GM21381 (cell line): ENCODE data around the gene TNRC6C.

Experiments
- ATAC-seq: cut with Tn5 transposase; IDR thresholded peaks from one replicate; pipeline ENCODE4 v1.9.1; 2021; ENCODE audit warnings: mild to moderate bottlenecking, moderate library complexity; ENCODE audit not compliant: unreplicated experiment

TNRC6C gene

GRCh38 chr17:78123258-78123929 lies 164.9 kb downstream of the TNRC6C start:
- ATAC-seq: no peak

- no peak for ATAC-seq
These were observed 165.8 kb downstream of the TNRC6C start for GRCh38 chr17:78124081-78124835.

DNA sequence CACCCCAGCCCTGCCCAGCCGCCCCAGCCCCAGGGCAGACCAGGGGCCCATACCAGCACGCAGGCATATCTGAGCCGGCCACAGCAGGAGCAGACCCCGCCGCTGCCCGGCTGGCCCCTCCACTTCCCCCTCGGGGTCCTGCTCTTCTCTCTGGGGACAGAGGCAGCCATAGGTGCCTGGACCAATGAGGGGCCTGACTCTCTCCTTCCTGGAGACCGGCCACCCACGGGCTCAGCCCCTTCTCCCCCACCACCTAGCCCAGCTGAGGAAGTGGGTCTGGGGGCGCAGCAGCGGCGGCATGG lies 166.3 kb downstream of the TNRC6C start:
- ATAC-seq: no peak

GRCh38 chr17:78125138-78125913 lies 166.8 kb downstream of the TNRC6C start:
- no peak for ATAC-seq

- ATAC-seq: no peak
These were observed 167.7 kb downstream of the TNRC6C start for GRCh38 chr17:78125976-78126894.

DNA sequence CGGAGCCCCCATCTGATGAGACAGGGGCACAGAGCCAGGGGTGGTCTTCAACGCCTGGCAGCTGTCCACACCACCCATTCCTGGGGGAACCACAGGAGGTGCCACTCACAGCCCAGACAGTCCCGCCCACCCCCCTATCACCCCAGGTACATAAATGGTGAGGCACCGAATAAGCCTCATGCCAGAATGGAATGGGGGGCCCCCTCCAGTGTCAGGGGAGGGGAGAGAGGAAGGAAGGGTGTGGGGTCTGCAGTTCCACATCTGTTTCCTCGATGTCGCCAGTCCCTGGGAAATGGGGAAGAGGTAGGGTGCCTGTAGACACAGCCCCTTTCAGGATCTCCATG lies 168.4 kb downstream of the TNRC6C start:
- ATAC-seq: no peak

DNA sequence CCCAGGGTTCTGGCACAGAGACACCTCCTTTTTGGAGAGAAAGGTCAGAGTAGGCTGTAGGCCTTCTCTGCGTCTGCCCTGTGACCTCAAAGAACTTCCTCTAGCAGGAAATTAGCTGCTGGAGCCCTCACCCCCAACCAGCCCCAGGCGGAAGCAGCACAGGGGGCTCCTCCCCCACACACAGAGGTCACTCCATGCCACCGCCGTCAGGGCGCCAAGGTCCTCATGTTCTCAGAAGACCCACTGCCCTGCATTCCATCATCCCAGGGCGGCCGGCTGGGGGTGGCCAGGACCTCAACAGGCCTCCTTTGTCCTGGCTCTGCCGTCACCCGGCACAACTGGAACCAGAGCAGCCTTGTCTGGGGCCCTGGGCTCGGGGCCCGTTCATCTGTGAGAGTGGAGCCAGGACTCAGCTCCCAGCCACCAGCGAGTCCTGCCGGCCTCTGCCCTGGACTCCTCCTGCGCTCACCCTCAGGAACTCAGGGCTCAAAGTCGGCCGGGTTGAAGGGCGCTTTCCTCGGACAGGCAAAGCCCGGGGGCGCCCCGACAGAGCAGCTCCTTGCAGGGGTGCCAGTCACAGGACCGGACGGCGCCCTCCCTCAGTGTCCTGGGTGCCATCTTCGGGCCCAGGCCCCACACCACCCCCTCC lies 168.9 kb downstream of the TNRC6C start:
- ATAC-seq: no peak

- ATAC-seq: no peak
These were observed 169.5 kb downstream of the TNRC6C start for GRCh38 chr17:78127888-78128550.

DNA sequence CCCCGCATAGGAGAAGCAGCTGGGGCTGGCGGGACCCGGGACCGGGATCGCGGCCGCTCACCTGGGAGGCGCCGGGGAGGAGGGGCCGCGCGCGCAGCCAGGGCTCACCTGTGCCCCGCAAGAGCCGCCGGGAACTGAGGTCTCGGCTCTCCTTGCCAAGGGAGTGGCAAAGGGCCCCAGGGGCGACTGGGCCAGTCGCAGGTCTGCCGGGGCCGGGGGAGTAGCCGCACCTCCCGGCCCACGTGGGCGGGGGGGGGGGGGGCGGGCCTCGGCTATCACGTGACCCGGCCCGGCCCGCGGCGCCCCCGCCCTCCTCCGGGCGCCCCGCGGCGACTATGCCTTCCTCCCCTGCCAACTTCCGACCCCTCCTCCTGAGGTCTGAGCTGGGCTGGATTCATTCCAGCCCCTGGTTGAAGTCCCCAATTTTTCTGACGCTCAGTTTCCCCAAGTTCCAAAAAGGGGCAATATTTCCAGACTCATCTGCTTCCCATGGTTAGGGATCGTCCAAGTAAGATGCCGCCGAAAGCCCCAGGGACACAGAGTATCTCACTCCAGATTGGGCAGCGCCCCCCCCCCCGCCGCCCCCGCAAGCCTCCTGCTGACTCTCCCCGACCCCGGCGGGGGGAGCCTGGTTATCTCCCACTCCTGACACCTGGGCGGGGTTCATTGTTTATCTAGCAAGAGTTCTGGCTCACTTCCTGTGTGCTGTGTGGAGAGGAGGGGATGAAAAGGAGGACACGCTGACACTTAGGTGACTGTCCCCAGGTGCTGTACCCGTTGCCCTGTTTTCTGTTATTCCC lies 170.2 kb downstream of the TNRC6C start, which contains the start of gene TMC6:
TSS of gene TMC6 (minus strand) at position 205 of the 800 bp plus-strand sequence. CDS start 1,923 bp downstream, outside the sequence.
- ATAC-seq: no peak

GRCh38 chr17:78129351-78130089 lies 171.0 kb downstream of the TNRC6C start:
- no peak for ATAC-seq

- ATAC-seq: no peak
These were observed 171.6 kb downstream of the TNRC6C start for GRCh38 chr17:78130090-78130436.

- no peak for ATAC-seq
These were observed 172.1 kb downstream of the TNRC6C start, which contains the start of gene TMC8 for GRCh38 chr17:78130437-78131101. Gene TMC8 (plus strand): TSS chr17:78130771. CDS start chr17:78131589, 818 bp downstream.

DNA sequence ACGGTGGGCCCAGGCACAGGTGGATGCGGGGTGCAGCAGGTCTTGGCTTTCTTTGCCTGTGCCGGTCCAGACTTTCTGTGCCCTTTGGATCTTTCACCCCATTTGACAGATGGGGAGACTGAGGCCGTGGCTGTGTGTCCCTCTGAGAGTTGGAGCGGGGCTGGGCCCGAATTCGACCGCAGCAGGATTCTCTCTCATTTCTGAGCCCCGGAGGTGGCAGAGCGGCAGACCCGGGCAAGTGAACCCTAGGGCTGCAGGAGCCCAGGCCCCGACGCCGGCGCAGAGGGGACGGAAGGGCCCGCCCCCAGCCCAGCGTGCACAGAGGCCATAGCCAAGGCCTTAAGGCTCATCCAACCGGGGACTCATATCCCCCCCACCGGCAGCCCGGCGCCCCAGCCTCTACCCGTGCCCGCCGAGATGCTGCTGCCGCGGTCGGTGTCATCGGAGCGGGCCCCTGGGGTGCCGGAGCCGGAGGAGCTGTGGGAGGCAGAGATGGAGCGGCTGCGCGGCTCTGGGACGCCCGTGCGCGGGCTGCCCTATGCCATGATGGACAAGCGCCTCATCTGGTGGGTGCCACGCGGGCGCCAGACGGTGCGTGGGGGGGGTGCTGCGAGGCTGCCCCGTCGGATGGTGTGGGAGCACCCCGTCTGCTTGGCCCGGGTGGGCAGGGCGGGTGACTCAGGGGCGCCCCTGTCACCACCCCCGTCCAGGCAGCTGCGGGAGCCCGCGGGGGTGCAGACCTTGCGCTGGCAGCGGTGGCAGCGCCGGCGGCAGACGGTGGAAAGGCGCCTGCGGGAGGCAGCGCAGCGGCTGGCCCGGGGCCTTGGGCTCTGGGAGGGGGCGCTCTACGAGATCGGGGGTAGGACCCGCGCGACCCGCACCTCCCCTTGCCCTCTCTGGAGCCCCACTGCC lies 172.9 kb downstream of the TNRC6C start:
- ATAC-seq: no peak

GRCh38 chr17:78132084-78132676 lies 173.7 kb downstream of the TNRC6C start:
- no peak for ATAC-seq

DNA sequence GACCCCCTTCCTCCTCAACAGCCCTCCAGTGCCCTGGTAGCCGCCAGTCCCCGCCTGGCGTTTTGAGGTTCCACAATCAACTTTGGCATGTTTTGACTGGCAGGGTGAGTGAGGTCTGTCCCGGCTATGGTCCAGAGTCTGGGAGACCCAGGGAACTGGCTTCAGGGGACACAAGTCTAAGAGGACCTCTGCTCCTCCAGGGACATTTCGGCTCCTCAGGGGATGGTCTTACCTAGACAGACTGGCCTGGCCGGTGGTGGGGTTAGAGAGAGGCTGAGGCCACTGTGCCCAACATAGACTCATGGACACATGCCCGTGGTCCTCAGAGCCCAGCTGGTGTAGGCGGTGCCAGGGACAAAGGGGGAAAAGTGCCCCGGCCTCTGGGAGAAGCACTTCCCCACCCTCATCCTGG lies 174.3 kb downstream of the TNRC6C start:
- ATAC-seq: no peak
